ENCODE measurements around the gene ITPR3. TPM values are rescaled to one million over a fixed set of nuclear protein-coding genes. Genes with fewer than 3 reads are reported as not detected.

The ITPR3 gene
- polyA plus RNA-seq, 1 donor (not counting 4 experiments of a cell fraction or from before 2014, with no cell fraction given), result 43.3 TPM

DNA sequence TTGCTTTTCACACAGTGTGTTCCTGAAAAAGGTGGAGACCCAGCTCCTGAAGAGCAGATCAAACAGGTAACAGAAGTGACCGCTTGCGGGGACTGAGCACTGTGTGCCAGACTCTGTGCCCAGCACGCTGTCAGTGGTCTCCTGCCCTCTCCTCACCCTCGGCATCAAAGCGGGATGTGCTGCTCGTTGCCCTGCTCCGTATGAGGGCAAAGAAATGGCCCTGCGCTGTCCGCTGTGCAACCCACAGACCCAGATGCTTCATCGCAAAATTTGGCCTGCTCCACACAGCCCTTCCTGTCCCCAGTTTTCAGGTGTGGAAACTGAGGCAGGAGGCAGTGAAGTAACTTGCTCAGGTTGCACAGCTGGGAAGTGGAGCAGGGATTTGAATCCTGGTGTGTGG lies 76.7 kb downstream of the ITPR3 start:
- no peaks in the 10 kb centered on the region for H3K9me1 ChIP-seq (ENCODE audit: control insufficient read depth, extremely low read depth, insufficient read depth, low read length)
- no peaks in the 10 kb centered on the region for H3K27me3 ChIP-seq (ENCODE audit: control insufficient read depth, extremely low read depth, insufficient read depth, low read length)
- no peak overlapping the region for H3K9ac ChIP-seq (ENCODE audit: control insufficient read depth, extremely low read depth, insufficient read depth, low read length)
- H3K9me3 ChIP-seq (ENCODE audit: control insufficient read depth, low read depth, low read length), result no peaks in the 10 kb centered on the region
- no peaks in the 10 kb centered on the region for H3K79me2 ChIP-seq (ENCODE audit: control insufficient read depth, insufficient read depth, low read length)
- DNase-seq (ENCODE audit: low read depth, low spot score) (no peak), FAIRE-seq (no peak)
- H3K4me1 ChIP-seq (ENCODE audit: control insufficient read depth, extremely low read depth, insufficient read depth, low read length), result peaks cover 59% of the 10 kb centered on the region
- no peak overlapping the region for H3K4me2 ChIP-seq (ENCODE audit: control insufficient read depth, extremely low read depth, insufficient read depth, low read depth, low read length)
- H3K36me3 ChIP-seq (ENCODE audit: control insufficient read depth in 2 of 2, extremely low read depth in 1 of 2, insufficient read depth in 2 of 2, low read length in 2 of 2), result peaks cover 31 to 56% of the 10 kb centered on the region in 2 experiments
- no peak overlapping the region for H2AFZ ChIP-seq (ENCODE audit: control insufficient read depth, low read length)
- no peak overlapping the region for H3K4me3 ChIP-seq (ENCODE audit: control insufficient read depth in 2 of 3, extremely low read depth in 1 of 3, insufficient read depth in 2 of 3, low read depth in 1 of 3, low read length in 3 of 3)
- TF ChIP-seq EZH2 (IDR thresholded peaks at IDR 0.05; ENCODE audit: low read length), result no peak
- TF ChIP-seq, protein P1, sequence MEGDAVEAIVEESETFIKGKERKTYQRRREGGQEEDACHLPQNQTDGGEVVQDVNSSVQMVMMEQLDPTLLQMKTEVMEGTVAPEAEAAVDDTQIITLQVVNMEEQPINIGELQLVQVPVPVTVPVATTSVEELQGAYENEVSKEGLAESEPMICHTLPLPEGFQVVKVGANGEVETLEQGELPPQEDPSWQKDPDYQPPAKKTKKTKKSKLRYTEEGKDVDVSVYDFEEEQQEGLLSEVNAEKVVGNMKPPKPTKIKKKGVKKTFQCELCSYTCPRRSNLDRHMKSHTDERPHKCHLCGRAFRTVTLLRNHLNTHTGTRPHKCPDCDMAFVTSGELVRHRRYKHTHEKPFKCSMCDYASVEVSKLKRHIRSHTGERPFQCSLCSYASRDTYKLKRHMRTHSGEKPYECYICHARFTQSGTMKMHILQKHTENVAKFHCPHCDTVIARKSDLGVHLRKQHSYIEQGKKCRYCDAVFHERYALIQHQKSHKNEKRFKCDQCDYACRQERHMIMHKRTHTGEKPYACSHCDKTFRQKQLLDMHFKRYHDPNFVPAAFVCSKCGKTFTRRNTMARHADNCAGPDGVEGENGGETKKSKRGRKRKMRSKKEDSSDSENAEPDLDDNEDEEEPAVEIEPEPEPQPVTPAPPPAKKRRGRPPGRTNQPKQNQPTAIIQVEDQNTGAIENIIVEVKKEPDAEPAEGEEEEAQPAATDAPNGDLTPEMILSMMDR (optimal IDR thresholded peaks at IDR 0.05 in 1 of 3, IDR thresholded peaks at IDR 0.05 in 1 of 3, conservative IDR thresholded peaks at IDR 0.05 in 1 of 3; ENCODE audit: extremely low read depth in 1 of 3, insufficient read depth in 2 of 3, low read length in 3 of 3), result no peak
- no peak overlapping the region for H3K27ac ChIP-seq (ENCODE audit: control insufficient read depth, insufficient read depth, low read length)
- dilution Hi-C loops (cut with MboI; ENCODE audit: extremely low pct_ligation_motif_present, low sequenced_read_pairs), result no loop called here
- peaks cover 6% of the 10 kb centered on the region for H4K20me1 ChIP-seq (ENCODE audit: control insufficient read depth, extremely low read depth, insufficient read depth, low read length)

DNA sequence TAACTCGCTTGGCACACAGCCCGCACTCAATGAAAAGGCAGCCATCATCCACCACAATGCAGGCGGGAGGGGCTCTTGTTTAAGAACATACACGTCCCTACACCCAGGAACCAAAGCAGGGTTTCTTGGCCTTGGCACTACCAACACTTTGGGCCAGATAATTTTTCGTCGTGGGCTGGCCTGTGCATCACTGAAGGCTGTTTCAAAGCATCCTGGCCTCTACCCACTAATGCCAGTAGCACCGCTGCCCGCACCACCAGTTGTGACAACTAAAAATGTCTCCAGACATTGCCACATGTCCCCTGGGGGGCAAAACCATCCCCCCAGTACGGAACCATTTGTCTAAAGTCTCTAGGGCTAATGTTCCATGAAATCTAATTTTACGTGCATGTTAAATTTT lies 77.4 kb downstream of the ITPR3 start:
- Histone ChIP-seq H2AFZ (ENCODE audit: control insufficient read depth, low read length) (no peak overlapping the region), H3K4me2 (ENCODE audit: control insufficient read depth, extremely low read depth, insufficient read depth, low read depth, low read length) (peak overlapping the region; percentile 20), H3K36me3 (ENCODE audit: control insufficient read depth in 2 of 2, extremely low read depth in 1 of 2, insufficient read depth in 2 of 2, low read length in 2 of 2) (peaks cover 25 to 49% of the 10 kb centered on the region in 2 experiments), H3K9me3 (ENCODE audit: control insufficient read depth, low read depth, low read length) (no peaks in the 10 kb centered on the region), H3K4me3 (ENCODE audit: control insufficient read depth in 2 of 3, extremely low read depth in 1 of 3, insufficient read depth in 2 of 3, low read depth in 1 of 3, low read length in 3 of 3) (no peak overlapping the region), H3K4me1 (ENCODE audit: control insufficient read depth, extremely low read depth, insufficient read depth, low read length) (peaks cover 58% of the 10 kb centered on the region), H3K27ac (ENCODE audit: control insufficient read depth, insufficient read depth, low read length) (peak overlapping the region; percentile 37), H3K9me1 (ENCODE audit: control insufficient read depth, extremely low read depth, insufficient read depth, low read length) (no peaks in the 10 kb centered on the region), H4K20me1 (ENCODE audit: control insufficient read depth, extremely low read depth, insufficient read depth, low read length) (peaks cover 6% of the 10 kb centered on the region), H3K79me2 (ENCODE audit: control insufficient read depth, insufficient read depth, low read length) (no peaks in the 10 kb centered on the region), H3K9ac (ENCODE audit: control insufficient read depth, extremely low read depth, insufficient read depth, low read length) (no peak overlapping the region), H3K27me3 (ENCODE audit: control insufficient read depth, extremely low read depth, insufficient read depth, low read length) (no peaks in the 10 kb centered on the region)
- FAIRE-seq (no peak), DNase-seq (ENCODE audit: low read depth, low spot score) (no peak)
- TF ChIP-seq EZH2 (IDR thresholded peaks at IDR 0.05; ENCODE audit: low read length), result no peak
- TF ChIP-seq, protein P1 (optimal IDR thresholded peaks at IDR 0.05 in 1 of 3, IDR thresholded peaks at IDR 0.05 in 1 of 3, conservative IDR thresholded peaks at IDR 0.05 in 1 of 3; ENCODE audit: extremely low read depth in 1 of 3, insufficient read depth in 2 of 3, low read length in 3 of 3), result no peak
- dilution Hi-C loops (cut with MboI; ENCODE audit: extremely low pct_ligation_motif_present, low sequenced_read_pairs), result no loop called here

Measured in keratinocyte (primary cell).